HepG2 (cell line): Measurements from ENCODE around the gene GMEB2. TPM values are rescaled to one million over a fixed set of nuclear protein-coding genes. Genes with fewer than 3 reads are reported as not detected.
A peak's percentile ranks its signal among the peaks of the same experiment; 100 is the strongest.

Source experiments
- CBX2 ChIP-seq, 2 experiments: fragments of 200-600 bp in 1 of 2; sonication (generic); formaldehyde crosslinking in 1 of 2; IDR thresholded peaks; 2 replicates each; pipeline versions ENCODE4 v1.7.0 to v1.8.1; 2018 to 2022; ENCODE audit warnings: low read depth in 2 of 2, low read length in 1 of 2, mild to moderate bottlenecking in 1 of 2, missing genetic modification reagents in 1 of 2
- CHD4 ChIP-seq: fragments of 200-600 bp; sonication (generic); IDR thresholded peaks from 2 replicates; pipeline ENCODE4 v1.7.0; 2017; ENCODE audit warnings: mild to moderate bottlenecking, low read length, borderline replicate concordance
- EP300 ChIP-seq, 3 experiments: sonication (generic) in 1 of 3; formaldehyde crosslinking in 1 of 3; IDR thresholded peaks; 2 replicates each; pipeline versions ENCODE4 v1.5.1 to v1.6.1; 2011 to 2020; ENCODE audit warnings: low read depth in 2 of 3, low read length in 2 of 3, borderline replicate concordance in 1 of 3, improper control_type of control experiment in 1 of 3, mild to moderate bottlenecking in 1 of 3, missing genetic modification reagents in 1 of 3, moderate library complexity in 1 of 3
- JUN ChIP-seq: sonication (generic); formaldehyde crosslinking; IDR thresholded peaks from 2 replicates; pipeline ENCODE4 v1.4.0; 2020; ENCODE audit warnings: mild to moderate bottlenecking, missing genetic modification reagents
- KLF13 ChIP-seq: sonication (generic); formaldehyde crosslinking; IDR thresholded peaks from 2 replicates; pipeline ENCODE4 v1.4.0; 2020; ENCODE audit warnings: mild to moderate bottlenecking, missing genetic modification reagents
- NCOR1 ChIP-seq: fragments of 200-600 bp; sonication (generic); IDR thresholded peaks from 2 replicates; pipeline ENCODE4 v1.7.0; 2017; ENCODE audit warnings: antibody characterized with exemption, low read length, borderline replicate concordance
- NFATC3 ChIP-seq: sonication (generic); formaldehyde crosslinking; IDR thresholded peaks from 2 replicates; pipeline ENCODE4 v1.5.1; 2020; ENCODE audit warnings: mild to moderate bottlenecking, missing genetic modification reagents
- SIX1 ChIP-seq: sonication (generic); formaldehyde crosslinking; IDR thresholded peaks from 2 replicates; pipeline ENCODE4 v1.4.0; 2020; ENCODE audit warnings: missing genetic modification reagents, borderline replicate concordance
- SOX6 ChIP-seq, 2 experiments: fragments of 450-650 bp in 1 of 2; sonication (generic) in 1 of 2; formaldehyde crosslinking in 1 of 2; IDR thresholded peaks; 2 replicates each; pipeline versions ENCODE4 v1.4.0 to v1.6.1; 2017 to 2020; ENCODE audit warnings: antibody characterized with exemption in 1 of 2, mild to moderate bottlenecking in 1 of 2, missing genetic modification reagents in 1 of 2
- TGIF2 ChIP-seq: IDR thresholded peaks from 2 replicates; pipeline ENCODE4 v1.6.1; 2016; ENCODE audit warnings: control low read depth, missing compliant biosample characterization
- ZNF143 ChIP-seq: sonication (generic); formaldehyde crosslinking; IDR thresholded peaks from 2 replicates; pipeline ENCODE4 v1.4.0; 2020; ENCODE audit warnings: missing genetic modification reagents
- ZNF232 ChIP-seq: sonication (generic); formaldehyde crosslinking; IDR thresholded peaks from 2 replicates; pipeline ENCODE4 v1.4.0; 2020; ENCODE audit warnings: missing genetic modification reagents, borderline replicate concordance
- ZNF367 ChIP-seq: sonication (generic); formaldehyde crosslinking; IDR thresholded peaks from 2 replicates; pipeline ENCODE4 v1.4.0; 2020; ENCODE audit warnings: missing genetic modification reagents, borderline replicate concordance
- ZNF557 ChIP-seq: sonication (generic); formaldehyde crosslinking; IDR thresholded peaks from 2 replicates; pipeline ENCODE4 v1.4.0; 2020; ENCODE audit warnings: missing genetic modification reagents
- ZNF614 ChIP-seq: IDR thresholded peaks from 2 replicates; pipeline ENCODE4 v1.6.1; 2018; ENCODE audit warnings: missing biosample characterization, missing genetic modification reagents, inconsistent platforms, borderline replicate concordance
- ZNF749 ChIP-seq: sonication (generic); formaldehyde crosslinking; IDR thresholded peaks from 2 replicates; pipeline ENCODE4 v1.8.0; 2022; ENCODE audit warnings: mild to moderate bottlenecking, missing genetic modification reagents, moderate library complexity, borderline replicate concordance
- polyA plus RNA-seq, 8 experiments: library from polyadenylated mRNA; depleted of rRNA in 3 of 8; stranded (reverse) in 7 of 8; unstranded in 1 of 8; fragments of >200 nt; fragmentation: Illumina TruSeq in 4 of 8; extraction: Trizol in 4 of 8; gene quantifications; 2 replicates each; pipeline versions ENCODE4 v1.2.1 to v1.2.3, GENCODE V29; 2011 to 2016; ENCODE audit warnings: low read depth in 4 of 8, missing spikeins in 1 of 8, mixed read lengths in 1 of 8; ENCODE audit not compliant: insufficient read depth in 1 of 8
- total RNA-seq, 5 experiments: library from RNA; depleted of rRNA; stranded (reverse); fragments of >200 nt; fragmentation: Illumina TruSeq; extraction: Trizol; gene quantifications; 2 replicates each; pipeline ENCODE4 v1.2.3, GENCODE V29; 2016; ENCODE audit warnings: low read depth in 1 of 5
- TF ChIP-seq, protein P1 (sequence below): IDR thresholded peaks from 2 replicates; pipeline ENCODE4 v1.6.1; 2016; ENCODE audit warnings: missing compliant biosample characterization, missing genetic modification reagents, borderline replicate concordance
- TF ChIP-seq, protein P2 (sequence below): IDR thresholded peaks from 2 replicates; pipeline ENCODE4 v1.6.1; 2018; ENCODE audit warnings: missing genetic modification reagents
- TF ChIP-seq, protein P3 (sequence below): sonication (generic); formaldehyde crosslinking; IDR thresholded peaks from 2 replicates; pipeline ENCODE4 v1.5.0; 2020; ENCODE audit warnings: missing genetic modification reagents, mild to moderate bottlenecking, borderline replicate concordance
- TF ChIP-seq, protein P4 (sequence below): sonication (generic); formaldehyde crosslinking; conservative IDR thresholded peaks from 2 replicates; pipeline ENCODE4 v1.8.0; 2022; ENCODE audit warnings: missing genetic modification reagents
- TF ChIP-seq, protein P5 (sequence below): IDR thresholded peaks from 2 replicates; pipeline ENCODE4 v1.6.1; 2016; ENCODE audit warnings: mild to moderate bottlenecking

GMEB2 gene
- total and polyA plus RNA-seq, 2 of the 13 experiments (the other 11 are each of a cell fraction or from before 2014, with no cell fraction given) = 10.6 to 12.4 TPM

DNA sequence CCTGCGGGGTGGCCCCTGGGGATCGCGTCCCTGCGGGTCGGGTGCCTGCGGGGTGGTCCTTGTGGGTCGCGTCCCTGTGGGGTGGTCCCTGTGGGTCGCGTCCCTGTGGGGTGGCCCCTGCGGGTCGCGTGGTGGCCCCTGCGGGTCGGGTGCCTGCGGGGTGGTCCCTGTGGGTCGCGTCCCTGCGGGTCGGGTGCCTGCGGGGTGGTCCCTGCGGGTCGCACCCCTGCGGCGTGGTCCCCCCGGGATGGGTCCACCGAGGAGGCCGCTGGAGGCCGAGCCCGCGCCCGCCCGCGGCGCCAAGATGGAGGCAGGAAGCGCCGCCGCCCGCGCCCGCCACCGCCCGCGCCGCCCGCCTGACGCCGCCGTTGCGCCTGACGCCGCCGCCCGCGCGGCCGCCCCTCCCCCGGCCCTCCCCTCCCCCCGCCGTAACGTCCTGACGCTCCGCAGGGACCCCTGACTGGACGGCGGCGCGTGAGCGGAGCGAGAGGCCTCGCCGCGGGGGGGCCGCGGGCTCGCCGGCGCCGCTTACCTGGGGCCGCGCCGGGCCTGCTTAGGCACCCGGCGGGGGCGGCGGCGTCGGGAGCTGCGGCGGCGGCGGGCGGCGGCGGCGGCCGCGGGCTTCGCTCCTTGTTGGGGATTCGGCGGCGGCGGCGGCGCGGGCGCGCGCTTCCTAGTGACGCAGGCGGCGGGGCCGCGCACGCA, at the start of gene GMEB2 (continued):
- TF ChIP-seq, protein P1, sequence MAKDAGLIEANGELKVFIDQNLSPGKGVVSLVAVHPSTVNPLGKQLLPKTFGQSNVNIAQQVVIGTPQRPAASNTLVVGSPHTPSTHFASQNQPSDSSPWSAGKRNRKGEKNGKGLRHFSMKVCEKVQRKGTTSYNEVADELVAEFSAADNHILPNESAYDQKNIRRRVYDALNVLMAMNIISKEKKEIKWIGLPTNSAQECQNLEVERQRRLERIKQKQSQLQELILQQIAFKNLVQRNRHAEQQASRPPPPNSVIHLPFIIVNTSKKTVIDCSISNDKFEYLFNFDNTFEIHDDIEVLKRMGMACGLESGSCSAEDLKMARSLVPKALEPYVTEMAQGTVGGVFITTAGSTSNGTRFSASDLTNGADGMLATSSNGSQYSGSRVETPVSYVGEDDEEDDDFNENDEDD (CRISPR knock-in tag) = 0 out of 2 replicates have a peak, but pooled peaks have one; percentile 37
- TF ChIP-seq ZNF749 (no peak), ZNF143 (CRISPR knock-in tag) (no peak), TGIF2 (no peak), EP300 (IDR thresholded peaks at IDR 0.05; ENCODE audit: low read depth in 2 of 2, low read length in 2 of 2) (no peak), EP300 (CRISPR knock-in tag; IDR thresholded peaks at IDR 0.05; ENCODE audit: borderline replicate concordance) (no peak), ZNF232 (no peak), CHD4 (no peak), NFATC3 (CRISPR knock-in tag) (no peak), KLF13 (CRISPR knock-in tag) (peak; percentile 46; the same call in 1 of the 2 replicates), ZNF557 (CRISPR knock-in tag) (0 out of 2 replicates have a peak, but pooled peaks have one; percentile 15), ZNF367 (CRISPR knock-in tag) (peak; percentile 71; the same call in 1 of the 2 replicates), SIX1 (CRISPR knock-in tag) (no peak), ZNF614 (CRISPR knock-in tag) (no peak; the same call in 1 of the 2 replicates), NCOR1 (no peak), SOX6 (IDR thresholded peaks at IDR 0.05) (no peak), SOX6 (CRISPR knock-in tag; IDR thresholded peaks at IDR 0.05) (no peak), JUN (no peak), CBX2 (IDR thresholded peaks at IDR 0.05; ENCODE audit: low read depth, low read length) (no peak), CBX2 (CRISPR knock-in tag; IDR thresholded peaks at IDR 0.05; ENCODE audit: low read depth) (no peak)
- TF ChIP-seq, protein P2, sequence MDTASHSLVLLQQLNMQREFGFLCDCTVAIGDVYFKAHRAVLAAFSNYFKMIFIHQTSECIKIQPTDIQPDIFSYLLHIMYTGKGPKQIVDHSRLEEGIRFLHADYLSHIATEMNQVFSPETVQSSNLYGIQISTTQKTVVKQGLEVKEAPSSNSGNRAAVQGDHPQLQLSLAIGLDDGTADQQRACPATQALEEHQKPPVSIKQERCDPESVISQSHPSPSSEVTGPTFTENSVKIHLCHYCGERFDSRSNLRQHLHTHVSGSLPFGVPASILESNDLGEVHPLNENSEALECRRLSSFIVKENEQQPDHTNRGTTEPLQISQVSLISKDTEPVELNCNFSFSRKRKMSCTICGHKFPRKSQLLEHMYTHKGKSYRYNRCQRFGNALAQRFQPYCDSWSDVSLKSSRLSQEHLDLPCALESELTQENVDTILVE (CRISPR knock-in tag) = no peak; the same call in 1 of the 2 replicates
- TF ChIP-seq, protein P3, sequence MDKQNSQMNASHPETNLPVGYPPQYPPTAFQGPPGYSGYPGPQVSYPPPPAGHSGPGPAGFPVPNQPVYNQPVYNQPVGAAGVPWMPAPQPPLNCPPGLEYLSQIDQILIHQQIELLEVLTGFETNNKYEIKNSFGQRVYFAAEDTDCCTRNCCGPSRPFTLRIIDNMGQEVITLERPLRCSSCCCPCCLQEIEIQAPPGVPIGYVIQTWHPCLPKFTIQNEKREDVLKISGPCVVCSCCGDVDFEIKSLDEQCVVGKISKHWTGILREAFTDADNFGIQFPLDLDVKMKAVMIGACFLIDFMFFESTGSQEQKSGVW (CRISPR knock-in tag) = peak; percentile 7; the same call in 1 of the 2 replicates
- TF ChIP-seq, protein P4, sequence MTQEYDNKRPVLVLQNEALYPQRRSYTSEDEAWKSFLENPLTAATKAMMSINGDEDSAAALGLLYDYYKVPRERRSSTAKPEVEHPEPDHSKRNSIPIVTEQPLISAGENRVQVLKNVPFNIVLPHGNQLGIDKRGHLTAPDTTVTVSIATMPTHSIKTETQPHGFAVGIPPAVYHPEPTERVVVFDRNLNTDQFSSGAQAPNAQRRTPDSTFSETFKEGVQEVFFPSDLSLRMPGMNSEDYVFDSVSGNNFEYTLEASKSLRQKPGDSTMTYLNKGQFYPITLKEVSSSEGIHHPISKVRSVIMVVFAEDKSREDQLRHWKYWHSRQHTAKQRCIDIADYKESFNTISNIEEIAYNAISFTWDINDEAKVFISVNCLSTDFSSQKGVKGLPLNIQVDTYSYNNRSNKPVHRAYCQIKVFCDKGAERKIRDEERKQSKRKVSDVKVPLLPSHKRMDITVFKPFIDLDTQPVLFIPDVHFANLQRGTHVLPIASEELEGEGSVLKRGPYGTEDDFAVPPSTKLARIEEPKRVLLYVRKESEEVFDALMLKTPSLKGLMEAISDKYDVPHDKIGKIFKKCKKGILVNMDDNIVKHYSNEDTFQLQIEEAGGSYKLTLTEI (CRISPR knock-in tag) = no peak
- TF ChIP-seq, protein P5, sequence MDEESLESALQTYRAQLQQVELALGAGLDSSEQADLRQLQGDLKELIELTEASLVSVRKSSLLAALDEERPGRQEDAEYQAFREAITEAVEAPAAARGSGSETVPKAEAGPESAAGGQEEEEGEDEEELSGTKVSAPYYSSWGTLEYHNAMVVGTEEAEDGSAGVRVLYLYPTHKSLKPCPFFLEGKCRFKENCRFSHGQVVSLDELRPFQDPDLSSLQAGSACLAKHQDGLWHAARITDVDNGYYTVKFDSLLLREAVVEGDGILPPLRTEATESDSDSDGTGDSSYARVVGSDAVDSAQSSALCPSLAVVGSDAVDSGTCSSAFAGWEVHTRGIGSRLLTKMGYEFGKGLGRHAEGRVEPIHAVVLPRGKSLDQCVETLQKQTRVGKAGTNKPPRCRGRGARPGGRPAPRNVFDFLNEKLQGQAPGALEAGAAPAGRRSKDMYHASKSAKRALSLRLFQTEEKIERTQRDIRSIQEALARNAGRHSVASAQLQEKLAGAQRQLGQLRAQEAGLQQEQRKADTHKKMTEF (CRISPR knock-in tag) = 0 out of 2 replicates have a peak, but pooled peaks have one; percentile 3
